ENCODE data around the gene ADAMTS18.
"Not testable (repeated sequence)": the region's sequence is repeated elsewhere in the genome, so short reads cannot be mapped to it uniquely, and the experiment has no call there.

- not testable (repeated sequence) for TF ChIP-seq EZH2 (IDR thresholded peaks at IDR 0.05; ENCODE audit: borderline replicate concordance, low read depth, low read length, severe bottlenecking); CTCF (IDR thresholded peaks at IDR 0.05; ENCODE audit: borderline replicate concordance, extremely low read depth, low read length, poor library complexity, severe bottlenecking)
Measured at GRCh38 chr16:77242471-77242870, 192.4 kb downstream of the ADAMTS18 start.

All from DND-41 (cell line).